ENCODE results near the gene FSTL4. TPM values are rescaled to one million over a fixed set of nuclear protein-coding genes. Genes with fewer than 3 reads are reported as not detected.
"Not testable (repeated sequence)": the region's sequence is repeated elsewhere in the genome, so short reads cannot be mapped to it uniquely, and the experiment has no call there.

FSTL4 gene
- polyA plus RNA-seq, 4 donors = 0.25 to 1.5 TPM; not detected in 2

- WGBS, 3 donors = 67 to 72% (median 70%) methylated on average over 4 of the region's 4 CpGs
Observed at GRCh38 chr5:133196441-133197085, 415.8 kb downstream of the FSTL4 start.

GRCh38 chr5:133195250-133195649, 417.1 kb downstream of the FSTL4 start:
- DNase-seq = no peak
- no peak for FAIRE-seq
- 67 to 80% (median 78%) methylated on average over 5 of the region's 5 CpGs for WGBS, 3 donors
- Histone ChIP-seq H3K27ac (ENCODE audit: low read depth in 1 of 3, low read length in 2 of 3) (no peak overlapping the region), H3K27me3 (ENCODE audit: control insufficient read depth in 3 of 3, insufficient read depth in 3 of 3, low read length in 3 of 3) (peaks cover 0 to 8% (median 0%) of the 10 kb centered on the region in 3 donors), H3K9me3 (ENCODE audit: control insufficient read depth in 2 of 2, insufficient read depth in 1 of 2, low read depth in 1 of 2, low read length in 1 of 2) (no peaks in the 10 kb centered on the region), H3K4me3 (ENCODE audit: low read depth in 1 of 3, low read length in 3 of 3) (no peak overlapping the region), H3K4me1 (ENCODE audit: control insufficient read depth in 3 of 3, insufficient read depth in 2 of 3, low read depth in 1 of 3, low read length in 2 of 3) (no peaks in the 10 kb centered on the region), H3K36me3 (ENCODE audit: control insufficient read depth in 3 of 3, insufficient read depth in 2 of 3, low read depth in 1 of 3, low read length in 3 of 3) (no peaks in the 10 kb centered on the region)

More at GRCh38 chr5:133196441-133197085, 415.8 kb downstream of the FSTL4 start:
- Histone ChIP-seq H3K9me3 (ENCODE audit: control insufficient read depth in 2 of 2, insufficient read depth in 1 of 2, low read depth in 1 of 2, low read length in 1 of 2) (peaks cover 0 to 1% of the 10 kb centered on the region in 2 donors), H3K36me3 (ENCODE audit: control insufficient read depth in 3 of 3, insufficient read depth in 2 of 3, low read depth in 1 of 3, low read length in 3 of 3) (no peaks in the 10 kb centered on the region), H3K27ac (ENCODE audit: low read depth in 1 of 3, low read length in 2 of 3) (no peak overlapping the region), H3K4me1 (ENCODE audit: control insufficient read depth in 3 of 3, insufficient read depth in 2 of 3, low read depth in 1 of 3, low read length in 2 of 3) (no peaks in the 10 kb centered on the region), H3K27me3 (ENCODE audit: control insufficient read depth in 3 of 3, insufficient read depth in 3 of 3, low read length in 3 of 3) (peaks cover 0 to 8% (median 0%) of the 10 kb centered on the region in 3 donors), H3K4me3 (ENCODE audit: low read depth in 1 of 3, low read length in 3 of 3) (no peak overlapping the region)
- DNase-seq (no peak), FAIRE-seq (no peak)

- FAIRE-seq = no peak
- WGBS, 3 donors = 65 to 80% (median 75%) methylated on average over 8 of the region's 8 CpGs
- no peak overlapping the region for H3K27ac ChIP-seq (ENCODE audit: low read depth in 1 of 3, low read length in 2 of 3)
- H3K36me3 ChIP-seq (ENCODE audit: control insufficient read depth in 3 of 3, insufficient read depth in 2 of 3, low read depth in 1 of 3, low read length in 3 of 3) = no peaks in the 10 kb centered on the region
- H3K27me3 ChIP-seq (ENCODE audit: control insufficient read depth in 3 of 3, insufficient read depth in 3 of 3, low read length in 3 of 3) = peaks cover 0 to 4% (median 0%) of the 10 kb centered on the region in 3 donors
- no peaks in the 10 kb centered on the region for H3K9me3 ChIP-seq (ENCODE audit: control insufficient read depth in 2 of 2, insufficient read depth in 1 of 2, low read depth in 1 of 2, low read length in 1 of 2)
- no peak for DNase-seq
- no peak overlapping the region for H3K4me3 ChIP-seq (ENCODE audit: low read depth in 1 of 3, low read length in 3 of 3)
- no peaks in the 10 kb centered on the region for H3K4me1 ChIP-seq (ENCODE audit: control insufficient read depth in 3 of 3, insufficient read depth in 2 of 3, low read depth in 1 of 3, low read length in 2 of 3)
Observed at GRCh38 chr5:133193794-133194193, 418.5 kb downstream of the FSTL4 start.

GRCh38 chr5:133192716-133193115, 419.6 kb downstream of the FSTL4 start:
- no peaks in the 10 kb centered on the region for H3K36me3 ChIP-seq (ENCODE audit: control insufficient read depth in 3 of 3, insufficient read depth in 2 of 3, low read depth in 1 of 3, low read length in 3 of 3)
- H3K4me3 ChIP-seq (ENCODE audit: low read depth in 1 of 3, low read length in 3 of 3) = no peak overlapping the region
- DNase-seq (no peak), FAIRE-seq (no peak)
- H3K9me3 ChIP-seq (ENCODE audit: control insufficient read depth in 2 of 2, insufficient read depth in 1 of 2, low read depth in 1 of 2, low read length in 1 of 2) = no peaks in the 10 kb centered on the region
- H3K4me1 ChIP-seq (ENCODE audit: control insufficient read depth in 3 of 3, insufficient read depth in 2 of 3, low read depth in 1 of 3, low read length in 2 of 3) = no peaks in the 10 kb centered on the region
- 83 to 90% (median 90%) methylated on average over 8 of the region's 8 CpGs for WGBS, 3 donors
- no peak overlapping the region for H3K27ac ChIP-seq (ENCODE audit: low read depth in 1 of 3, low read length in 2 of 3)
- H3K27me3 ChIP-seq (ENCODE audit: control insufficient read depth in 3 of 3, insufficient read depth in 3 of 3, low read length in 3 of 3) = peaks cover 0 to 4% (median 0%) of the 10 kb centered on the region in 3 donors

GRCh38 chr5:133189881-133190280, 422.5 kb downstream of the FSTL4 start:
- FAIRE-seq (no peak), DNase-seq (no peak)
- no peaks in the 10 kb centered on the region for H3K9me3 ChIP-seq (ENCODE audit: control insufficient read depth in 2 of 2, insufficient read depth in 1 of 2, low read depth in 1 of 2, low read length in 1 of 2)
- H3K4me3 ChIP-seq (ENCODE audit: low read depth in 1 of 3, low read length in 3 of 3) = no peak overlapping the region
- WGBS, 3 donors = 75 to 77% (median 75%) methylated on average over 4 of the region's 4 CpGs
- no peak overlapping the region for H3K27ac ChIP-seq (ENCODE audit: low read depth in 1 of 3, low read length in 2 of 3)
- H3K27me3 ChIP-seq (ENCODE audit: control insufficient read depth in 3 of 3, insufficient read depth in 3 of 3, low read length in 3 of 3) = peaks cover 0 to 4% (median 2%) of the 10 kb centered on the region in 3 donors
- H3K36me3 ChIP-seq (ENCODE audit: control insufficient read depth in 3 of 3, insufficient read depth in 2 of 3, low read depth in 1 of 3, low read length in 3 of 3) = no peaks in the 10 kb centered on the region
- H3K4me1 ChIP-seq (ENCODE audit: control insufficient read depth in 3 of 3, insufficient read depth in 2 of 3, low read depth in 1 of 3, low read length in 2 of 3) = no peaks in the 10 kb centered on the region

GRCh38 chr5:133179405-133179804, 432.9 kb downstream of the FSTL4 start:
- H3K27ac ChIP-seq (ENCODE audit: low read depth in 1 of 3, low read length in 2 of 3) = no peak overlapping the region
- H3K36me3 ChIP-seq (ENCODE audit: control insufficient read depth in 3 of 3, insufficient read depth in 2 of 3, low read depth in 1 of 3, low read length in 3 of 3) = no peaks in the 10 kb centered on the region
- H3K9me3 ChIP-seq (ENCODE audit: control insufficient read depth in 2 of 2, insufficient read depth in 1 of 2, low read depth in 1 of 2, low read length in 1 of 2) = no peaks in the 10 kb centered on the region
- no peak for FAIRE-seq
- DNase-seq = no peak
- no peaks in the 10 kb centered on the region for H3K27me3 ChIP-seq (ENCODE audit: control insufficient read depth in 3 of 3, insufficient read depth in 3 of 3, low read length in 3 of 3)
- no peaks in the 10 kb centered on the region for H3K4me1 ChIP-seq (ENCODE audit: control insufficient read depth in 3 of 3, insufficient read depth in 2 of 3, low read depth in 1 of 3, low read length in 2 of 3)
- H3K4me3 ChIP-seq (ENCODE audit: low read depth in 1 of 3, low read length in 3 of 3) = no peak overlapping the region

GRCh38 chr5:133170756-133171387, 441.5 kb downstream of the FSTL4 start:
- FAIRE-seq; H3K27ac ChIP-seq (ENCODE audit: low read depth in 1 of 3, low read length in 2 of 3); H3K4me3 ChIP-seq (ENCODE audit: low read depth in 1 of 3, low read length in 3 of 3); H3K27me3 ChIP-seq (ENCODE audit: control insufficient read depth in 3 of 3, insufficient read depth in 3 of 3, low read length in 3 of 3); H3K9me3 ChIP-seq (ENCODE audit: control insufficient read depth in 2 of 2, insufficient read depth in 1 of 2, low read depth in 1 of 2, low read length in 1 of 2); H3K36me3 ChIP-seq (ENCODE audit: control insufficient read depth in 3 of 3, insufficient read depth in 2 of 3, low read depth in 1 of 3, low read length in 3 of 3); H3K4me1 ChIP-seq (ENCODE audit: control insufficient read depth in 3 of 3, insufficient read depth in 2 of 3, low read depth in 1 of 3, low read length in 2 of 3): not testable (repeated sequence)
- 47 to 67% (median 52%) methylated on average over 8 to 9 of the region's 9 CpGs for WGBS, 3 donors
- DNase-seq = peak; percentile 7 to 20

- 17 to 39% (median 20%) methylated on average over 2 of the region's 2 CpGs for WGBS, 3 donors
- Histone ChIP-seq H3K9me3 (ENCODE audit: control insufficient read depth in 2 of 2, insufficient read depth in 1 of 2, low read depth in 1 of 2, low read length in 1 of 2) (no peaks in the 10 kb centered on the region), H3K27ac (ENCODE audit: low read depth in 1 of 3, low read length in 2 of 3) (no peak overlapping the region), H3K4me3 (ENCODE audit: low read depth in 1 of 3, low read length in 3 of 3) (no peak overlapping the region), H3K27me3 (ENCODE audit: control insufficient read depth in 3 of 3, insufficient read depth in 3 of 3, low read length in 3 of 3) (no peaks in the 10 kb centered on the region), H3K4me1 (ENCODE audit: control insufficient read depth in 3 of 3, insufficient read depth in 2 of 3, low read depth in 1 of 3, low read length in 2 of 3) (no peaks in the 10 kb centered on the region), H3K36me3 (ENCODE audit: control insufficient read depth in 3 of 3, insufficient read depth in 2 of 3, low read depth in 1 of 3, low read length in 3 of 3) (no peaks in the 10 kb centered on the region)
- no peak for DNase-seq
- no peak for FAIRE-seq
Observed at GRCh38 chr5:133164759-133165158, 447.6 kb downstream of the FSTL4 start.

All from small intestine (tissue), 7 donors.